NCI-H2171 (cell line): ENCODE measurements around the gene MMP24OS.
"Not testable (repeated sequence)": the region's sequence is repeated elsewhere in the genome, so short reads cannot be mapped to it uniquely, and the experiment has no call there.

ENCODE experiments used
- DNase-seq: peaks from one replicate; lab custom pipeline; 2025; lab: John Stamatoyannopoulos, UW

The MMP24OS gene

GRCh38 chr20:35277531-35278395 lies at the start of gene MMP24OS:
TSS of gene MMP24OS (minus strand) at chr20:35278122. CDS start at chr20:35277929, 193 bp downstream.
- DNase-seq, result peak; percentile 85

GRCh38 chr20:35327074-35327976 lies 49.4 kb upstream of the MMP24OS start:
- no peak for DNase-seq

GRCh38 chr20:35326740-35327073 lies 48.8 kb upstream of the MMP24OS start:
- DNase-seq, result no peak

- no peak for DNase-seq
These were observed 48.3 kb upstream of the MMP24OS start for GRCh38 chr20:35326021-35326739.

GRCh38 chr20:35325401-35325800 lies 47.5 kb upstream of the MMP24OS start:
- DNase-seq, result no peak

- no peak for DNase-seq
These were observed 42.6 kb upstream of the MMP24OS start for GRCh38 chr20:35320396-35321126.

GRCh38 chr20:35319871-35320197 lies 41.9 kb upstream of the MMP24OS start:
- no peak for DNase-seq

GRCh38 chr20:35319192-35319870 lies 41.4 kb upstream of the MMP24OS start:
- DNase-seq, result no peak

GRCh38 chr20:35318502-35319157 lies 40.7 kb upstream of the MMP24OS start:
- no peak for DNase-seq

GRCh38 chr20:35317416-35318210 lies 39.7 kb upstream of the MMP24OS start:
- no peak for DNase-seq

GRCh38 chr20:35316086-35316485 lies 38.2 kb upstream of the MMP24OS start:
- no peak for DNase-seq

- DNase-seq, result not testable (repeated sequence)
These were observed 37.7 kb upstream of the MMP24OS start for GRCh38 chr20:35315632-35316020.

- no peak for DNase-seq
These were observed 37.1 kb upstream of the MMP24OS start for GRCh38 chr20:35314816-35315631.

GRCh38 chr20:35312318-35312717 lies 34.4 kb upstream of the MMP24OS start:
- DNase-seq, result no peak

- DNase-seq, result no peak
These were observed 33.9 kb upstream of the MMP24OS start for GRCh38 chr20:35311822-35312221.

- DNase-seq, result no peak
These were observed 33.5 kb upstream of the MMP24OS start for GRCh38 chr20:35311409-35311808.

GRCh38 chr20:35307666-35308653 lies 30.0 kb upstream of the MMP24OS start:
- DNase-seq, result peak; percentile 85
